Mucosa of gallbladder (tissue), 1 donor: ENCODE results near the gene RPL22L1. TPM values are rescaled to one million over a fixed set of nuclear protein-coding genes. Genes with fewer than 3 reads are reported as not detected.
"Not testable (repeated sequence)": the region's sequence is repeated elsewhere in the genome, so short reads cannot be mapped to it uniquely, and the experiment has no call there.

Experiments used
- DNase-seq: peaks from one replicate; pipeline ENCODE4 v3.0.0-alpha.2; 2020; ENCODE audit warnings: low spot score
- total RNA-seq: library from RNA; stranded (reverse); gene quantifications from one replicate; pipeline ENCODE4 v1.2.1, GENCODE V29; 2021
- donor health status: DM: no; HTN: no; CAD: no.

Gene RPL22L1
- 16.3 TPM for total RNA-seq

DNA sequence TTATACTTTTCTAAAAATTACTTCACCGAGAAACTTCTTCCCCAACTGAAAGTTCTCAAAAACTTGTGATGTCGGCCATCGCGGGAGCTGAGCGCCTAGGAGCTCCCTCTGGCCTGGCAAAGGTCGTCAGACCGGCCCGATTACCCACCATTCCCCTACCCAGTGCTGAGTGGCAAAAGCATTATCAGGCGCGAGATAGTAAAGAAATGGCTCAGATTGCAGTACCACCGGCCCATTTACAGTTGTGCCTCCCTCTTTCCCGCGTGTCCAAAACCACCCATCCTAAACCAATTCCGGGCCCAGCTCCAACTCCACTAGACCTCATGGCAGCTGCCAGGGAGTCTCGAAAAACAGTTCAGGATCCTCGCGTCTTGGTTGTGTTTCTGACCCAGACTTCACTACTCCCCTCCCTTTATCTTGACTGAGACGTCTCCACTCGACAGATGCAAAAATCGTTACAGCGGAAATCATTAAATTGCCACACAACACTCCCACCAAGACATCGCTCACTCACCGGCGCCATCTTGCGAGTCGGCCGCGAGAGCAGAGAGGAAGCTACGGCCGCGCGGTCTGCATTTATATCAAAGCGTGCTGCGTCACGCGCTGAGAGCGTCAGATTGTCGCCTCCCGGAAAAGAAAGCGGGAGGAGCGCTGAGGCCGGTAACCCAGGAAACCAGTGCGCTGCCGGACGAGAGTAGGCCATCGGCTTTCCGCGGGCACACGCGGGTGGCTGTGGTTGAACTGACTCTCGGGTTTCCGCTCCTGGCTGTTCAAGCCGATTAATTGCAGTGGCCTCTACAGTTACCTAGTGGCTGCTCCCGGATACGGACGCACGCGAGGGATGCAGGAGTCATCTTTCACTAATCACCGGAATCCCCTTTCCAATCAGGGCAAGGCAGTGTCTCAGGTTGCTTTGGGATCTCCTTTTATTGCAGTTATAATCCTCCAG, at the start of gene RPL22L1:
RPL22L1 (minus strand) TSS at position 551 of the 949 bp plus-strand sequence; CDS start at position 523, 28 bp downstream.
- DNase-seq: peak; percentile 96

GRCh38 chr3:170918715-170919114, 48.7 kb upstream of the RPL22L1 start:
- DNase-seq: no peak

- DNase-seq: no peak
Measured at GRCh38 chr3:170914690-170915089, 44.7 kb upstream of the RPL22L1 start.

DNA sequence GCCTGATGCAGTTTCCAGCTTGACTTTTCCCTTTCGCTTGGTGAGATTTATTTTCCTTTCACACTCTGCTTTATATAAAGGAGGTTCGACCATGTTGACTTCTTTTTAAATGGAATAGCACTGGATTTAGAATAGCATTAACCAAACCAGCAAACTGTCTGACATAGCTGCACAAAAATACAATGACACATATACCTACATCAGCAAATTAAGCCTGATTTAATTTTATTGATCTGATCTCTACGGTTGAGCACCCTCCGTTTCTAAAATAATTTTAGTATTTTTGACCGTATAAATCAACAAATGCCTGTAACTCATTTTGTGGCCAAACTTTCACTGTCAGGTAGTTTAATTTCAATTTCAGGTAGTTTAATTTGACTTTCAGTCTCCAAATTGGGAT, 44.2 kb upstream of the RPL22L1 start:
- no peak for DNase-seq

DNA sequence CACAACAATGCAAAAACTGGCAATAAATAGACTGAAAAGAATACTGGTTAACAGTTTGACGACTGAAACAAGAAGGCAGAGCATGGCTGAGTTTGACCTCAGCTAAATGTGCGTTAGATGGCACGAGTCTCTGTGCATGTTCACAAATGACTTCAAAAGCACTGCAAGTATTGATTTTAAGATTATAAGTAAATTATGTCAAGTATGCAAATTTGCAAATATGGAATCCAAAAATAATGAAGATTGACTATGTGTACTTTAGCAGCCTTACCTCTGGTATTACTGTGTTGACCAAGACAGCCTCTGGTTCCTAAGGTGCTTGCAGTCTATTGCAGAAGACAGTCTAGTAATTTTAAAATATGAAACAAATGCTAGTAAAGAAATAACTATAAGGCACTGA, 41.1 kb upstream of the RPL22L1 start:
- no peak for DNase-seq

GRCh38 chr3:170910542-170910941, 40.5 kb upstream of the RPL22L1 start:
- no peak for DNase-seq

GRCh38 chr3:170909129-170909903, 39.3 kb upstream of the RPL22L1 start:
- no peak for DNase-seq

GRCh38 chr3:170908235-170909116, 38.5 kb upstream of the RPL22L1 start, which contains the start of gene EIF5A2:
EIF5A2 (minus strand) TSS chr3:170908637; CDS start chr3:170907806, 831 bp downstream.
- peak; percentile 96 for DNase-seq

GRCh38 chr3:170907637-170908234, 37.7 kb upstream of the RPL22L1 start:
- DNase-seq: no peak

DNA sequence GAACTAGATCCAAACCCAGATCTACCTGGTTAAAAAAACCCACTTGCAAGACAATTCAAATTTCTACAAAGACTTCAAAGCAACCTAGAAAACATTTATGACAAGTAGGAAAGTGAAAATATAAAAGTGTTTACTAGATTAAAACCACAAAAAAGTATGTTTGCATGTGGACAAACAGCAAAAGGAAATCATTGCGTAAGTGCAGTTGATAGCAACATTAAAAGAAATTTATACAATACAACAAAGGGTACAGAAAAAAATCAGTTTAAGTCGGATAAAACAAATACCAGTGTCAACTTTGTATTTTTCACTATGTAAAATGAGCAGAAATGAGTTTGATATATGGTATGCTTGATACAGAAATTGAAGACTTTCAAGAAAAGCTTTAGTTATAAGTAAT, 35.9 kb upstream of the RPL22L1 start:
- DNase-seq: no peak

DNA sequence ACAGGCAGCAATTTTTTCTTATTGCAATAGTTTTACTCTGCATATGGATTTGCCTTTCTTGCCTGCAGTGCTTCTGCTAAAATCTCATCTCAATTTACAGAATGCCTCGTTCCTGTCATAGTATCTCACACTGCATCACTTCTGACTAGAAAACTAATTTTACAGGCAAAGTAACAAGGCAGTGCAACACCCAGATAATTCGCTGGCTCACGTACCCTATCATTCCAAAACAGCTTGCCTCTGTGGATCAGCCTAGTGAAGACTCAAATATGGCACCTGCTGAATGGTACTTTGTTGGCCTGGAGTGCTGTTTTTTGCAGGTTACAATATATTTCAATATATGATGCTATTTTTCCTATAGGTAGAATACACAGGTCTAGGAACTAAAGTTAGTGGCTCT, 33.1 kb upstream of the RPL22L1 start:
- no peak for DNase-seq

DNA sequence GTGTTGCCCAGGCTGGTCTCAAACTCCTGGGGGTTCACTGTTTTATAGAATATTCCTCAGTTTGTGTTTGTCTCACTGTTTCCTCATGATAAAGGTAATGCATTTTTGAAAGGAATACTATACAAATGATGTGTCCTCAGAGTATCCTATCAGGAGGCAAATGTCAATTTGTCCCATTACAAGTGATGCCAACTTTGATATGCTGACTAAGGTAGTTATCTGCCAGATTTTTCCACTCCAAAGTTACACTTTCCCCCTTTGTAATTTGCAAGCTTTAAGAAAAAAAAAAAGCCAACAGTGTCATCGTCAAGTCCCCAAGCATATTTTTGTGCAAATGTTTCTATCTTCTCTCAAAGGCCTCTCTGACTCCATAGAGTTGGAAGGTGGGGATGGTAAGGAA, 29.5 kb upstream of the RPL22L1 start:
- no peak for DNase-seq

DNA sequence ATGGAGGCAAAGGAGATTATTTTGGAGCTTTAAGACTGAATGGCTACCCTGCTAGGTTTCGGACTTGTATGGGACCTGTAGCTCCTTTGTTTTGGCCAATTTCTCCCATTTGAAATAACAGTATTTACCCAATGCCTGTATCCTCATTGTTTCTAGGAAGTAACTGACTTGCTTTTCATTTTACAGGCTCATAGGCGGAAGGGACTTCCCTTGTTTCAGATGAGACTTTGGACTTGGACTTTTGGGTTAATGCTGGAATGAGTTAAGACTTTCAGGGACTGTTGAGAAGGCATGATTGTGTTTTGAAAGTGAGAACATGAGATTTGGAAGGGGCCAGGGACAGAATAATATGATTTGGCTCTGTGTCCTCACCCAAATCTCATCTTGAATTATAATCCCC, 28.0 kb upstream of the RPL22L1 start:
- DNase-seq: no peak

GRCh38 chr3:170897199-170897598, 27.2 kb upstream of the RPL22L1 start:
- DNase-seq: not testable (repeated sequence)

GRCh38 chr3:170896781-170897180, 26.8 kb upstream of the RPL22L1 start:
- peak; percentile 12 for DNase-seq

DNA sequence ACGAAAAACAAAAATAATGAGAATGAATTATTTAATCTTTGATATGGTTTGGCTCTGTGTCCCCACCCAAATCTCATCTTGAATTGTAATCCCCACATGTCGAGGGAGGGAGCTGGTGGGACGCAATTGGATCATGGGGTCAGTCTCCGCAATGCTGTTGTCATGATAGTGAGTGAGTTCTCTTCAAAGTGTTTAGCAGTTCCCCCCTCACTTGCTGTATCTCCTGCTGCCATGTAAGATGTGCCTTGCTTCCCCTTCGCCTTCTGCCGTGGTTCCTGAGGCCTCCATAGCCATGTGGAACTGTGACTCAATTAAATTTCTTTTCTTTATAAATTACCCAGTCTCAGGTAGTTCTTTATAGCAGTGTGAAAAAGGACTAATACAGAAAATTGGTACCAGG, 26.3 kb upstream of the RPL22L1 start:
- DNase-seq: not testable (repeated sequence)

GRCh38 chr3:170893895-170894294, 23.9 kb upstream of the RPL22L1 start:
- DNase-seq: no peak

DNA sequence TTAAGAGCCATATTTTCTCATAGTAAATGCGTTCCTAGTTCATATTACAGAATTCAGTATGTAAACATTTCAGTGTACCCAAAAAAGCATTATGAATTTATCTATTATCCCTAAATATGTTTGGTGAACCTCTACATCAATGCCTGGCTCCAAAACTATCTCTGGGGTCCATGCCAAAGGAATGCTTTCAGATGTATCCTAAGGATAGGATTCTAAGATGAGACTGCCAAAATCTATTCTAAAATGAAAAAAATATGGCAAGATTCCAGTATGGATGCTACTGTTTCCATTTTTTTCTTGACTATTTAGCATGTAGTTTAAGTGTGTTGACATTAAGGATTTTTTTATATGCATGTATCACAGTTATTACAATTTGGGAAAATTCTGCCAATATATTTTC, 19.6 kb upstream of the RPL22L1 start:
- DNase-seq: no peak

DNA sequence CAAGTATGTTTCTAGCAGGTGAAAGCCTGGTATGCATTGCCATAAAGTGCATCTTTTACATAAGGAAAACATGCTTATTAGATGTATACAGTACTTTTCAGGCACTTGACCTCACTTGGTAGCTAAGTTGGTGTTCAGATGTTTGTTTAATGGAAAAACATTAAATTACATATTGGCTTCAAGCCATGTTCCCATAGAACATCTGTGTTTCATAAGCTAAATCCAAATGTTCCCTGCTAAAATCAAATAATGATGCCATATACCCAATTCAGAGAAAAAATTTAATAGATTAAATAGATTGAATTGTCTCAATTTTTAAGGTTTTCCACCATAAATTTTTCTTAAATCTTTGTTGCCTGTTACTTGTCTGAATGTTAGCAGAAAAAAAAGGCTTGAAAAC, 19.1 kb upstream of the RPL22L1 start:
- DNase-seq: no peak

GRCh38 chr3:170884109-170884930, 14.3 kb upstream of the RPL22L1 start:
- DNase-seq: not testable (repeated sequence)
